Activated B cell treated with CpG ODN at 0.5 μM for 24 hours (primary cell): ENCODE data around the gene TRERF1. TPM values are rescaled to one million over a fixed set of nuclear protein-coding genes. Genes with fewer than 3 reads are reported as not detected.

Experiments used
- ATAC-seq: fragments of 200-7000 bp; cut with Tn5 transposase; one replicate; pipeline ENCODE4 v1.10.0; 2021; ENCODE audit warnings: low read depth, mild to moderate bottlenecking, moderate library complexity
- CTCF ChIA-PET: fragments of 350-600 bp; sonication (Branson Sonifier 250); formaldehyde crosslinking; loops from one replicate; lab custom pipeline; 2021; ENCODE audit warnings: antibody characterized with exemption; lab: Charles Lee
- POLR2A ChIA-PET: fragments of 350-600 bp; sonication (Branson Sonifier 250); formaldehyde crosslinking; loops from one replicate; lab custom pipeline; 2021; ENCODE audit warnings: antibody characterized with exemption; lab: Charles Lee
- DNase-seq: peaks from one replicate; pipeline ENCODE4 v3.0.0; 2022
- H3K27ac Mint-ChIP-seq: one replicate; pipeline ENCODE4 v1.8.0; 2020; ENCODE audit warnings: mixed read lengths
- H3K27me3 Mint-ChIP-seq: one replicate; pipeline ENCODE4 v1.8.0; 2021; ENCODE audit warnings: mixed read lengths
- H3K36me3 Mint-ChIP-seq: one replicate; pipeline ENCODE4 v1.8.0; 2021; ENCODE audit warnings: low read depth, mixed read lengths
- H3K4me1 Mint-ChIP-seq: one replicate; pipeline ENCODE4 v1.8.0; 2021; ENCODE audit warnings: mixed read lengths
- H3K4me3 Mint-ChIP-seq: one replicate; pipeline ENCODE4 v1.8.0; 2020; ENCODE audit warnings: mild to moderate bottlenecking, mixed read lengths
- H3K9me3 Mint-ChIP-seq: one replicate; pipeline ENCODE4 v1.8.0; 2020; ENCODE audit warnings: mixed read lengths
- intact Hi-C: fragments of 100-400 bp; cut with micrococcal nuclease; formaldehyde crosslinking; loops from one replicate; pipeline ENCODE4 v1.15.1; 2024
- total RNA-seq: library from RNA; stranded (reverse); gene quantifications from 2 replicates; pipeline ENCODE4 v1.2.3, GENCODE V29; 2022
- TF ChIP-seq, protein P1 (sequence below): fragments of 200-600 bp; IDR thresholded peaks from one replicate; pipeline ENCODE4 v1.8.0; 2022; ENCODE audit warnings: antibody characterized with exemption, mild to moderate bottlenecking

Gene TRERF1
- total RNA-seq, 1 donor from 2014 or later: 4.1 TPM

- Mint-ChIP-seq H3K9me3 (no peaks in the 10 kb centered on the region), H3K27ac (no peak overlapping the region), H3K4me3 (no peak overlapping the region), H3K36me3 (no peaks in the 10 kb centered on the region), H3K4me1 (peaks cover 11% of the 10 kb centered on the region), H3K27me3 (no peaks in the 10 kb centered on the region)
- POLR2A ChIA-PET: no interaction called here
- DNase-seq (no peak), ATAC-seq (no peak)
- TF ChIP-seq, protein P1, sequence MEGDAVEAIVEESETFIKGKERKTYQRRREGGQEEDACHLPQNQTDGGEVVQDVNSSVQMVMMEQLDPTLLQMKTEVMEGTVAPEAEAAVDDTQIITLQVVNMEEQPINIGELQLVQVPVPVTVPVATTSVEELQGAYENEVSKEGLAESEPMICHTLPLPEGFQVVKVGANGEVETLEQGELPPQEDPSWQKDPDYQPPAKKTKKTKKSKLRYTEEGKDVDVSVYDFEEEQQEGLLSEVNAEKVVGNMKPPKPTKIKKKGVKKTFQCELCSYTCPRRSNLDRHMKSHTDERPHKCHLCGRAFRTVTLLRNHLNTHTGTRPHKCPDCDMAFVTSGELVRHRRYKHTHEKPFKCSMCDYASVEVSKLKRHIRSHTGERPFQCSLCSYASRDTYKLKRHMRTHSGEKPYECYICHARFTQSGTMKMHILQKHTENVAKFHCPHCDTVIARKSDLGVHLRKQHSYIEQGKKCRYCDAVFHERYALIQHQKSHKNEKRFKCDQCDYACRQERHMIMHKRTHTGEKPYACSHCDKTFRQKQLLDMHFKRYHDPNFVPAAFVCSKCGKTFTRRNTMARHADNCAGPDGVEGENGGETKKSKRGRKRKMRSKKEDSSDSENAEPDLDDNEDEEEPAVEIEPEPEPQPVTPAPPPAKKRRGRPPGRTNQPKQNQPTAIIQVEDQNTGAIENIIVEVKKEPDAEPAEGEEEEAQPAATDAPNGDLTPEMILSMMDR: no peak
- intact Hi-C loops: no loop called here
- CTCF ChIA-PET: no interaction called here
Observed at GRCh38 chr6:42411406-42411805, 40.3 kb downstream of the TRERF1 start.

DNA sequence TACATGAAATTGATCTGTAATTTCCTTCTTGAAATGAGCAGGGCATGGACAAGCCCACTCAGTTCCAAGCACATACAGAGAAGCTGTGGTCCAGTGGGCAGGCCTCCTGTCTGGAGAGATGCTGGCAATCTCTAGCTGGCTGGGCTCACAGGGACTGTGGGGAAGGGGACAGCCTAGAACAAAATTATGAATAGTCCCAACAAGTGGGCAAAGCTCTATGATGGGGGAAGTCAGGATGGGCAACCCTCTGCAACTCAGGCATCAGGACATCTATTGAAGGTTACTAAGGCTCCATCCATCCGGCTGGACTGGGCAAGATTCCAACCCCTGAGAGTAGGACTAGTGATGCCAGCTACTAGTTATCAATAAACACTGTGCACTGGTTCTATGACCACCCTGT, 40.9 kb downstream of the TRERF1 start:
- ATAC-seq: no peak
- TF ChIP-seq, protein P1: no peak
- Mint-ChIP-seq H3K27ac (no peak overlapping the region), H3K4me1 (peaks cover 11% of the 10 kb centered on the region), H3K9me3 (no peaks in the 10 kb centered on the region), H3K36me3 (no peaks in the 10 kb centered on the region), H3K4me3 (no peak overlapping the region), H3K27me3 (no peaks in the 10 kb centered on the region)
- ChIA-PET CTCF (no interaction called here), POLR2A (no interaction called here)
- intact Hi-C loops: no loop called here
- no peak for DNase-seq

GRCh38 chr6:42409581-42409980, 42.1 kb downstream of the TRERF1 start:
- no peak for DNase-seq
- ChIA-PET POLR2A (no interaction called here), CTCF (no interaction called here)
- TF ChIP-seq, protein P1: no peak
- intact Hi-C loops: no loop called here
- no peak overlapping the region for H3K4me3 Mint-ChIP-seq
- peak; percentile 50 for ATAC-seq
- H3K36me3 Mint-ChIP-seq: no peaks in the 10 kb centered on the region
- H3K27me3 Mint-ChIP-seq: no peaks in the 10 kb centered on the region
- no peaks in the 10 kb centered on the region for H3K9me3 Mint-ChIP-seq
- H3K4me1 Mint-ChIP-seq: peaks cover 11% of the 10 kb centered on the region
- no peak overlapping the region for H3K27ac Mint-ChIP-seq

GRCh38 chr6:42407379-42407778, 44.3 kb downstream of the TRERF1 start:
- no peak for ATAC-seq
- no peak overlapping the region for H3K4me3 Mint-ChIP-seq

GRCh38 chr6:42406306-42407280, 45.1 kb downstream of the TRERF1 start:
- H3K4me1 Mint-ChIP-seq: peaks cover 11% of the 10 kb centered on the region
- ChIA-PET CTCF (no interaction called here), POLR2A (interaction anchor here (0.7 kb wide), 1 partner anchor 1513 kb away, joined by 3 read pairs; no protein-coding TSS in a partner anchor)
- H3K9me3 Mint-ChIP-seq: no peaks in the 10 kb centered on the region
- TF ChIP-seq, protein P1: no peak
- no peak for DNase-seq
- no peak for ATAC-seq
- no peaks in the 10 kb centered on the region for H3K36me3 Mint-ChIP-seq
- no peak overlapping the region for H3K27ac Mint-ChIP-seq
- no peak overlapping the region for H3K4me3 Mint-ChIP-seq
- no peaks in the 10 kb centered on the region for H3K27me3 Mint-ChIP-seq
- intact Hi-C loops: no loop called here

More at GRCh38 chr6:42407379-42407778, 44.3 kb downstream of the TRERF1 start:
- ChIA-PET CTCF (no interaction called here), POLR2A (interaction anchor here (0.7 kb wide), 1 partner anchor 1514 kb away, joined by 3 read pairs; no protein-coding TSS in a partner anchor)
- Mint-ChIP-seq H3K27ac (no peak overlapping the region), H3K4me1 (peaks cover 11% of the 10 kb centered on the region), H3K9me3 (no peaks in the 10 kb centered on the region), H3K36me3 (no peaks in the 10 kb centered on the region), H3K27me3 (no peaks in the 10 kb centered on the region)
- TF ChIP-seq, protein P1: no peak
- DNase-seq: no peak
- intact Hi-C loops: no loop called here
